Right renal cortex interstitium (tissue), 3 donors: ENCODE results near the gene C15orf62. TPM values are rescaled to one million over a fixed set of nuclear protein-coding genes. Genes with fewer than 3 reads are reported as not detected.

Experiments
- DNase-seq, 3 donors: peaks; one replicate each; pipeline ENCODE4 v3.0.0-alpha.2; 2013; ENCODE audit warnings: low read depth in 3 of 3, low spot score in 2 of 3
- polyA plus RNA-seq, 3 donors: library from polyadenylated mRNA; unstranded; fragments of 120-200 nt; gene quantifications; one replicate each; pipeline ENCODE4 v1.2.1, GENCODE V29; 2013; ENCODE audit not compliant: insufficient read length in 3 of 3

The C15orf62 gene
- polyA plus RNA-seq, 3 donors, result 1.7 to 1.9 (median 1.9) TPM

DNA sequence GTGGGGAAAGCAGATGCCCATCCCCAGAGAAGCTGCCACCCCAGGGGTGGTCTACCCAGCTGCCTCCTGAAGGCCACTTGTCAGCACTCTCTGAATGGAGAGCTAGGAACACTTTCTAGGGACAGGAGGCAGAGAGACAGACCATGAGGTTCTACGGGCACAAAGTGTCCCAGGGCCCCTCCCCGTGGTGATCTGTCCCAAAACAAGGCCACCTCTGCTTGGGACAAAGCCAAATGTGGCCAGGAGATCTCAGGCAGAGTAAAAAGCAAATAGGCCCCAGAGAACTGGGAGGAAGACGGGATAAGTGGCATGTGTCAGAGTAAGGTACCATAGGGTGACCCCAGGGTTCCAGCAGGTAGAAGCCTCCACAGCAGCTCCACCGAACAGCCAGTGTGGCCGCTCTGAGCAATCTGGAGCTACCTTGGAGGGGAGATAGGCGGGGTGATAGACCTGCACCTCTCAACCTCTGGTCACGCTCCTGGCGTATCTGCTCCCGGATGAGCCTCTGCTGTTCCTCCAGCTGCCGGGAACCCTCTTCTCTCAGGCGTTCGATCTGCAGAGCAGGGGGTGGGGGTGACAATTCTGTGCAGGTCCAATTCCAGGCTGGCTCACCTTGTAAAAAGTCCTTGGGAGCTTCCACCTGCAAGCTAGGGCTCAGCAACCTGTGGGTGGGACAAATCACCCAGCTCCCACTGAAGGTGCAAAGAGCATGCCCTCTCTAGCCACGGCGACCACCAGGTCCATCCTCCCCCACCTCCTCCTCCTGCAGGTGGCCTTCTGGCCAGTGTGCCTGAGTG, 6.2 kb downstream of the C15orf62 start:
- DNase-seq, result no peak

GRCh38 chr15:40776537-40777141, 6.9 kb downstream of the C15orf62 start:
- no peak for DNase-seq

DNA sequence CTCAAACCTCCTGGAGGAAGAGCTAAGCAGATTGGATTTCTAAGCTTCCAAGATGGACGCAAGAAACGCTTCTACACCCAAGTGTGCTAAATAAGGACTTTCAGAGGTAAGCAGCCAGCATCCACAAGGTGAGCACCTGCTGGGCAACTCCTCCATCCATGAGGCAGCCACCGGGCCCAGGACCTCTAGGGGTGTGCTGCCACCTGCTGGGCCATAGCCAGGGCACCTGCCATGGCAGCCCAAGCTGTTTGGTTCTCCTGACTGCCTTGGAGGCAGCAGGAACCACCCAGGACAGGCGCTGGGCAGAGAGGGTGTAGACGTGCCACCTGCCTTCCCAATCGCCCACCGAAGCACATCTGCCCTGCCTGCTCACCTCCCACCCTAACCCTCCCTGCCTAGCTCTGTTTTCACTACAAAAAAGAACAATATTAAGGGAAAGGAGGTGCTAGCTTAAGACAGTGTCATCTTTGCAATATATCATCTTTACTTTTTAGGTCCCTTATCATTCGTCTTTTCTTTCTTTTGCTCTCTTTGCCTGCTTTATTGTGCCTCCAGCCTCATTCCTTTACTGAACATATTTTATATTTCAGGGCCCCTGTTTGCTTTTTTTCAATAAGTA, 12.9 kb downstream of the C15orf62 start:
- no peak for DNase-seq

DNA sequence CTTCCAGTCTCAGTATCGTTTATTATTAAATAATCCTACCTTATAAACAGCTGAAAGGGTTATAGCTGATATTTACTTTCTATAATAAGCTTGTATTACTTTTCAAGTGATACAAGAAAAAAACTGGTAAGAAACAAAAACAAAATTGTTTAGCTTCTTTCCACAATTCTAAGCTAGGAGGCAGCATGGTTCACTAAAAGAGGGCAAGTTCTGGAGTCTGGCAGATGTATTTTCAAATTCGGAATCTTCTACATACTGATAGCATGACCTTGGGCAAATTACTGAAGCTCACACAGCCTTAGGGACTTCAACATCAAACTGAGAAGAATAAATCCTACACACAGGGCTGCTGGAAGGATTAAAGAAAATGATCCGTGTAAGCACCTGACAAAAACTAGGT, 15.4 kb downstream of the C15orf62 start:
- no peak for DNase-seq

- DNase-seq, result no peak
These were observed 16.0 kb downstream of the C15orf62 start for GRCh38 chr15:40785814-40786213.

GRCh38 chr15:40787344-40787841, 17.6 kb downstream of the C15orf62 start:
- no peak for DNase-seq

DNA sequence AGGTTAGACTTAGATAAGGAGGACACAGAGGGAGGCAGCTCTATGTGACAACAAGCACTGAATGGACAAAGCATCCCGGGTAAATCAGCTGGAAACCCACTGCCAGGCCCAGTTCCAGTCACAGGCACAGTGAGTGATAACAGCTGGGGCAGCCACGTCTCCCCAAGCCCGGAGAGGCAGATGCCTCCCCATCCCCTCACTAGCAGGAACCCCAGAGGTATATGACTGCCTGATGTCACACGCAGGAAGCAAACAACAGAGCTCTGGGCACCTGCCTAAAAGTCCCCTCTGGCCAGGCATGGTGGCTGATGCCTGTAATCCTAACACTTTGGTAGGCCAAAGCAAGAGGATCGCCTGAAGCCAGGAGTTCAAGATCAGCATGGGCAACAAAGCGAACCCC, 18.2 kb downstream of the C15orf62 start:
- no peak for DNase-seq

DNA sequence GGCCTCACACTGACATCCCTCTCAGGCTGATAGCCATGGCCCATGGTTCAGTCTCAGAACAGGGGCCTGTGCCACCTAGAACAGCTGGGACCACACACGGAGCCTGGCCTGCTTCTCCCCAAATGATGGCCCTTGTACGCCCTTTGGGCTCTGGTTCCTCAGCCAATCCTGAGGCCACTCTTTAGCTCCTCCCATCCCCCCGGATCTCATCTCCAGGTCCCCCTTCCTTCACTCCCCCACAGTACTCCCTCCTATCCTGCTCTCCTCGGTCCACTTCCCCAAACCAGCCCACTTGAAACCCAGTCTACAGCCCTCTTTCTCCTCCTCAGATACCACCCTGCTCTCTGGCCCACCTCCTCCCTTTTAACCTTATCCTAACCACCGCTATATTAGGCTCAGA, 19.3 kb downstream of the C15orf62 start:
- DNase-seq, result no peak

GRCh38 chr15:40789999-40790398, 20.2 kb downstream of the C15orf62 start:
- DNase-seq, result no peak

DNA sequence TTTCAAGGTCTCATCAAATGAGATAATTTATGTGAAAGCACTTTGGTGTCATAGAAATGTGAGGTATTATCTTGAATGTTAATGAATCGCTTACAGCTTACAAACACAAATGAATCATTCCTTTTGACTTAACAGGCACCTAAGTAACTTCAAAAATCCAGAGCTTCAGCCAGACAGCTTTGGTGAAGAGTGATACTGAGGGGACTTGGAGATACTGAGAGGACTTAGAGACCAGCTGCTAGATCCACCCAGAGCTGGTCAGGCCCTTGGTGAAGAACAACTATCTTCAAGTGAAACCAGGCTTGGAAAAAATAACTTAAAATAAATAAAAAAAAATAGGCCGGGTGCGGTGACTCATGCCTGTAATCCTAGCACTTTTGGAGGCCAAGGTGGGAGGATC, 20.9 kb downstream of the C15orf62 start:
- no peak for DNase-seq

- DNase-seq, result no peak
These were observed 22.6 kb downstream of the C15orf62 start for GRCh38 chr15:40792394-40792793.

DNA sequence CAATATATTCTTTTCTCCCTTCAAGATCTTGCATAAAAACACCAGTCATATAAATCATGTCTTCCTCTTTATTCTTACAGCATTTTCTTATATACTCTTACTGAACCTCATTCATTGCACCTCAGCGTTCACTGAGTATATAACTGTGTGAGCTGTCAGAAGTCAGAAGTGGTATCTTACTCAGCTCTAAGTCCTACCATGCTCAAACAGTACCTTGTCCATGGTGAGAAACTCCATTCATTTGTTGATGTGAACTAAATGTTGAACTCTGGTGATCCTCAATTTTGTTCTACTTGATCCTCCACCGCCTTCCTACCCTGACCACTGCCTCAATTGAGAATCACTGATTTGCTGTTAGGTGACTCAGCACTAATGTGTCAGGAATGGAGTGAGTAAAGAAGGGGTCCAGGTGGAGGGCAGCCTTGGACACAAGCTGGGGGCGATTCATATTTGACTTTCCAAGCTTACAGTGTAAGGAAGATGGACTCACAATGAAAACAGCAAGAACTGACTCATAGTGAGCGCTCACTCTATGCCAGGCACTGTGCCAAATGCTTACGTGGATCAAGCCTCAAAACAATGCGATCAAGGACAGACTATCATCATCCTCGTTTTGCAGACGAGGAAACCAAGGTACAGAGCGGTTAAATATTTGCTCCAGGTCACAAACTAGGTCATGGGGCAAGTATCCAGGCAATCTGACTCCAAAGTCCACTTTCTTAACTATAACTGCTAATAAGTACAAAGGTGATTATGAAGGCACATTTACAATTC, 23.6 kb downstream of the C15orf62 start:
- DNase-seq, result no peak

GRCh38 chr15:40796041-40796440, 26.3 kb downstream of the C15orf62 start:
- no peak for DNase-seq

DNA sequence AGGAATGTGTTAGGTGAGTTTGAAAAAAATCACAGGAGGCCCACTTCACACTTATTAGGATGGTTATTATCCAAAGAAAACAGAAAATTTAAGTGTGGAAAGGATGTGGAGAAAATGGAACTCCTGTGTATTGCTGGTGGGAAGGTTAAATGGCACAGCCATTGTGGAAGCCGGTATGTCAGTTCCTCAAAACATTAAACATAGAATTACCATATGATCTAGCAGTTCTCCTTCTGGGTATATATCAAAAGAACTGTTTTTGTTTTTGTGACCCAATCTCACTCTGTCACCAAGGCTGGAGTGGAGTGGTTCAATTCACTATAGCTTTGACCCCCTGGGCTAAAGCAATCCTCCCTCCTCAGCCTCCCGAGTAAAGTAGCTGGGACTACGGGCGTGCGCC, 26.7 kb downstream of the C15orf62 start:
- DNase-seq, result no peak

- no peak for DNase-seq
These were observed 29.7 kb downstream of the C15orf62 start for GRCh38 chr15:40799523-40799922.

DNA sequence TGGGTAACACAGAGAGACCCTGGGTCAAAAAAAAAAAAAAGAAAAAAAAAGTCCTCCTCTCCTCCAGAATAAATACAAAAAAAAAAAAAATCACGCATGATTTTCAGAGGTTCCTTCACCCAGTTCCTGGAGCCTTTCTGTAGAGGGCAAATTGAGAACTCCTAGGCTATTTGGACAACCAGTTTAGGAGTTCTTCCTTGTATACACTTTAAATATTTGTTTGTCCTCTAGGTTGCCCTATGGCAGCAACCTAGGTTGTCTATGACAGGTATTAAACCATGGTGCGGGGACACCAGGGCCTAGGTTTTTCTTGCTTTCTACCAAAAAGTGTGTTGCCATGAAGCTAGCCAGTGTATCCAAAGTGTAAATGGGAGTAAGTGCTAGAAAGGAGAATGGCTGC, 33.3 kb downstream of the C15orf62 start:
- no peak for DNase-seq

DNA sequence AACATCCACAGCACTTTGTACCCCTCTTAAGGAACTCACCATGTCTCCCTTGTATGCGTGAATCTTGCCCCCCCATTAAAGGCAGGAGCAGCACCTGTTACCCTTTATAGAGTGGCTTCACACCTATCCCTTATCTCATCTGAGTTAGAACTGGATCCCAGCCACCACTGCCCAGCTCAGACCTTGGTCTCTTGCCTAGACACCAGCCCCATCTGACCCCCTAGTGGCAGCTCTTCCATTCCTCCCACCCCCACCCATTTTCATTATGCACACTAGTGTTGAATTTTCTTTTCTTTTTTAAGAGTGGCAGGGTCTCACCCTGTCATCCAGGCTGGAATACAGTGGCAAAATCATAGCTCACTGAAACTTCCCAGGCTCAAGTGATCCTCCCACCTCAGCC, 33.9 kb downstream of the C15orf62 start:
- no peak for DNase-seq

- DNase-seq, result no peak
These were observed 36.9 kb downstream of the C15orf62 start for GRCh38 chr15:40806672-40807027.

GRCh38 chr15:40807028-40807887, 37.5 kb downstream of the C15orf62 start, which contains the start of the genes DNAJC17 and ZFYVE19:
Gene DNAJC17 (minus strand): TSS chr15:40807473. CDS start chr15:40807446, 27 bp downstream.
Gene ZFYVE19 (plus strand): TSS chr15:40807089. CDS start chr15:40807590, 501 bp downstream.
- peak; percentile 92 to 97 (median 96) for DNase-seq

DNA sequence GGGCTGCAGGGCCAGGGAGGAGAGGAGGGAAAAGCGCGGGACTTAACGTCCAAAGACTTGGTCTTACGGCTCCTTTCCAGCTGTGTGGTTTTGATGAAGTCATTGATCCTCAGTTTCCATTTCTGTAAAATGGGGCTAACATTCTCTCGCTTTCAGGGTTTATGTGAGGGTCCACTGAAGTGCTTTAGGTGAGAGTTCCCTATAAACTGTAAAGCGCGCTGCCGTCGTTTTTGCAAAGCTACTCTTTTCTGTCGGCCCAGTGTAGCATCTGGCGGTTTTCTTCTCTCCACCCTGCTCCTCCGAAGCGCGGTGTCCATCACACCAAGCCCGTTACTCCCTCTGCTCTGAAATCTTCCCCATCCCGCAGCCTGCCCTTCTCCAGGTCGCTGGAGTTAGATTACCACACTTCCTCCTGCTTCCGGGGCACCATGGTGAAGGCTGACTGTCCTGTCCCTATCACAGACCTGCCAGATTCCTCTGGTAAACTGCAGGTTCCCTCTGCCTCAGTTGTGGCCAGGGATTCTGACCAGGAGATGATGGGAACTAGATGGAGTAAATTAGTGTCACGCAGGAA, 38.2 kb downstream of the C15orf62 start:
- no peak for DNase-seq
